ENCODE data around the gene UAP1L1.

Gene UAP1L1

DNA sequence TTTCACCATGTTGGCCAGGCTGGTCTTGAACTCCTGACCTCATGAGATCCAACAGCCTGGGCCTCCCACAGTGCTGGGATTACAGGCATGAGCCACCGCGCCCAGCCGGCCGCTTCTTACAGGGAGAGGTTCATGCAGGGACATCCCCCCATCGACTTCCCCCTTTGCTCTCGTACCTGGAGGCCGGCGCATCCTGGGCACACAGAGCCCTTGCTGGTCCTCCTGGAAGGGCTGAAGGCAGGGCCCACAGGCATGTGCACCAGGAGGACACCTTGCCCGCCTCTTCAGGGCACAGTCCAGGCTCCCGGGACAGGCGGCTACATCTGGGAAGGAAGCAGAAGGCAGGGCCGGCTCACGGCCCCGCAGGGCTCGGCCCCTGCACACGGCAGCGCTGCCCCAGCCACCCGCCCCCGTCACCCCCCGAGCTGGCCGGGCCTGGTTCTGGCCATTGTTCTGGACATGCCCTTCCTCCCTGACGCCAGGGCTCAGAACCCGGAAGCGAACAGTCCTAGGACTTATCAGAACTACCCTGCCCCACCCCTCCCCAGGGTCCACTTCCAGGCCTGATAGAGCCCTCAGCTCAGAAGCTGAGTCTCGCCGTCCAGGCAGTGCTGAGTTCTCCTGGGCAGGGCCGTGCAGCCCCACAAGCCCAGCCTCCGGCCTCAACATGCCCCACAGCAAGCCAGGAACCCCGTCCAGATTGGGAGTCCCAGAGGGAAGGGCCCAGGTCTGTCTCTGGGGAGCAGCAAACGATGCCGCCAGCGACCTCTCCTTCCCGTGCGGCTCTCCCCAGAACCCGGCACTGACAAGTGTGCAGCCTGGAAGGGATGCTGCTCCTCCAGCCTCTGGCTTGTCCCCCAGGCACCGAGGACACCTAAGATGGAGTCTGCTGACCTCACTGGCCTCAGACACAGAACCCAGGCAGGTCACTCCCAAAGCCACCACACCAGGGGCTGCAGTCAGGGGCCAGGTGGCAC is 34.3 kb upstream of the UAP1L1 start:
- DNase-seq (ENCODE audit: low spot score), result no peak

DNA sequence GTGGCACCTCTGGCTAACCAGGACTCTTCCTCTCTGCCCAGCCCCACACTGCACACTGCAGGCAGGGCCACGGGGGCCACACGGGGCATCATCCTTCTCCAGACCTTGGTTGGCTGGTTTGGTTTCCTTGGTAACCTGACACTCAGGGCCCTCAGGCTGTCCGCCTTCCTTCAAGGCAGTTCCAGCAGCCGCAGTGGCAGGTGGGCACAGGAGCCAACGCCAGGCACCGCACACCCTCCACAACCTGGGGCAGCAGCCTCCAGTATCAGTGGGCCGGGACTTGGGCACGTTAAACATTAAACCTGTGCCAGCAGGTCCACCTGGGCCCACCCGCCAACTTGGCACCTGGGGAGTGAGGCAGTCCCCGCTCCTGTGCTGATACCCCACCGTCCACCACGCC is 33.3 kb upstream of the UAP1L1 start:
- no peak for DNase-seq (ENCODE audit: low spot score)

DNA sequence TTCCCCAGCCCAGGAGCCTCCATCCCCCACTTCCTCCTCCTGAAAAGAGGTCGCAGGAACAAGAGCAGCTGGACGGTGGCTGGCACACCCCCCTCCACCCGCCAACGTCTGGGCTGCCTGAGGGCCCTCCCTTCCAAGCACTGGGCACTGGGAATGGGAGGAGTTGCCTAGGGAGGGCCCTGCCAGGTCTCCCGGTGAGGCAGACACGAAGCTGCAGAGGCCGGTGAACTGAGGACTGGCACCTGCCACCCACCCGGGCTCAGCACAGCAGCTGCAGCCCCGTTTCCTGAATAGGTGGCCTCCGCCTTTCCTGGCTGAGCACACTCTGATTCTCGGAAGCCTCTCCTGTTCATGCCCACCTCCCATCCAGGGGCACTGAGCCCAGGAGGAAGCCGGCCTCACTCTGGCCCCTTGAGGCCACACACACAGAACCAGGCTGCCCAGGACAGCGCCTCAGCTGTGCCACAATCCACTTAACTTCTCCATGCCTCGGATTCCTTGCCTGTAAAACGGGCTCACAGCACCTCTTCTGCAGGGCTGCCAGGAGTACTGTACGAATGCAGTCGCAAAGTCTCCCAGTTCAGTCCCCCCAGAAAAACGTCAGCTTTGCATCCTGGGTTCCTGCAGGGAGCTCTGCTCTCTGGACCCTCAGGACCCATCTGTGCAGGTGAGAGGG is 32.7 kb upstream of the UAP1L1 start:
- no peak for DNase-seq (ENCODE audit: low spot score)

DNA sequence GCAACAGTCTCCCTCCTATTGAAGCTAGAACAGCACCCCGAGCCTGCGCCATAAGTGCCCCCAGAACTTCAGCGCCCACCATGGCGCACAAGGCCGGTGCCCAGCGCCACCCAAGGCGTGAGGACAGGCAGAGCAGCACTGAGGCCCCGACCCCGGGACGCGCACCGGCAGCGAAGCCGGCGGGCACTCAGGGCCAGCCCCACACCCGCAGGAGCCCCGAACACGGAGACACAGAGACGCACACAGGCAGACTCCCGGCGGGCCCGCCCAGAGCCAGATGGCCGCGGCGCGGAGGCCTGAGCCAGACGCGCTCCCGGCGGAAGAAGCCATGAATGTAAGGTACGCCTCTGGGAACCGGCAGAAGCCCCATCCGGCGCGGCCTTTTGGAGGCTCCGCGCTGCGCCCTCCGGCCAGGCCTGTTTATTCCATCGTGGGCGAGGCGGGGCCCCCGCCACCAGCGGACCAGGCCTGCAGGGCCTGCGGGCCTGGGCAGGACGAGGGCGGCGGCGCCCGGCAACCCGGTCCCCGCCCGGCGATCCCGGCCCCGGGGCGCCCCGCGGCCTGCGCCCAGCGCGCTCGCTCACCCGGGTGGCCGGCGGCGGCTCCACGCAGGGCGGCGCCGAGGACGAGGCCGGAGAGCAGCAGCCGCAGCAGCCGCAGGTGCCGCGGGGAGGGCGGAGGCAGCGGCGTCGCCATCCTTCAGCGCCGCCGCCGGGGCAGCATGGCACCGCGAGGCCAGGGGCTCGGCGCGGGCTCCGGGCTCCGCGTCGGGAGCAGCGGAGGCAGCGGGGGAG is 31.8 kb upstream of the UAP1L1 start:
- DNase-seq (ENCODE audit: low spot score), result no peak

DNA sequence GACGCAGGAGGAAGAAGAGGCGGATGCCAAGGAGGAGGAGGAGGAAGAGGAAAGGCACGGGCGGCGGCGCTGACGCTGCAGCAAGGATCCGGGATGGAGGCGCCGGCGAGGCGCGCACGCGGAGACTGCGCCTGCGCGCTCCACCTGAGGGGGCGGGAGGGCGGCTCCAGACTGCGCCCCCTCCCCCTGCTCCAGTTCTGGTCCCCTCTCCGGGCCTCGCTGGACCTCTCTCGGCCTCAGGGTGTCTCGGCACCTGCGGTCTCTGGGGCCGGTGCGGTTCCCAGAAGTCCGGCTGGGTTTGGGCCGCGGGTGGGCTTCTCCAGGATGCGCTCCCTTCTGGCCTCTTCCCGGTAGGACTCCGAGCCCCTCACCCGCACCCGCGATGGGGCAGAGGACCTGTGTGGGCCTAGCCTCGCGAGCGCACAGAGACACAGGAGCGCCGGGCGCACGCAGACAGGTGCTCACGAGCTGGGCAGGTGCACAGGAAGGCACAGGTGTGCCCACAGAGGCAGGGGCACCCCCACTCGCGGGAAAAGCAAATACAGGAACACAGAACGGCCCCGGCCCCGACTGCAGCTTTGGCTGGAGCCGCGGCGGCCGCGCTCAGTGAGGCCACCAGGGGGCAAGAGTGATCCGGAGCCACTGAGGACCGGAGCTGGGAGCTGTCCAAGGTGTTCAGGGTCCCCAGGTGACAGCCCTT is 31.1 kb upstream of the UAP1L1 start, which contains the start of gene NPDC1:
TSS of gene NPDC1 (minus strand) at position 90 of the 700 bp plus-strand sequence. CDS start 188 bp downstream, outside the sequence.
- peak; percentile 90 for DNase-seq (ENCODE audit: low spot score)

DNA sequence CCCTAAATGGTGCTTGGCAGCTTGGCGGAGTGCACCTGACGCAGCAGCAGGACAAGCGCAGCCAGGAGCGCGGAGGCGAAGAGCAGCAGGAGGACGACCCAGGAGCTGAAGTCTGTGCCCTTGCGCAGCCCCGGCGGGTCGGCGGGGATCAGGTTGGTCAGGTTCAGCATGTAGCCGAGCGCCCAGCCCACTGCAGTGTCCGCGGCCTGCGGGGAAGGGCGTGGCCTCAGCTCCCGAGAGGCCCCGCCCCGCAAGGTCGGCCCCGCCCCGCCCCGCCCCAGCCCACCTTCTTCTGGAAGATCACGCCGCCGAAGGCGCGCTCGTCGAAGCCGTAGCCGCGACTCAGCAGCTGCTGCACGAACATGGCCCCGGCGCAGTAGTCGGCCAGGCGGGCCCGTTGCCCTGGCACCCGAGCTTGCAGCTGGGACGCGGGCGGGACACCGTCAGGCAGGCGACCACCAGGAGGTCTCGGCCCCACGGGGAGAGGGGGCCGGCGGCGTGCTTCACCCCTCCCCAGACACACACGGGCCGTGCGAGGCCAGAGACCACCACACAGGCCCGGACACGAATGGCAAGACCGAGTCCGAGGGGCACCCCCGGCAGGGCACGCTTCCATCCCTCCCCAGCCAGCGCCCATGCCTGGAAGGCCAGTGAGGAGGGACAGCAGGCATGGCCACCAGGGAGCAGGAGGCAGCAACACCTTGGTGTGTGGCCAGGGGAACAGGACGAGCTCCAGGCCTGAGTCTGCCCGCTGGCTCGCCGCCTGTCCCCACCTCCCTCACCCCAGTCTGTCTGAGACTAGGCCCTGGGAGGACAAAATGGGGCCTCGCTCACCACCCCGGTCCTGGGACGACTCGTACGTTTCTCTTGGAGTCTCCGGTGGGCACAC is 28.4 kb upstream of the UAP1L1 start:
- no peak for DNase-seq (ENCODE audit: low spot score)

DNA sequence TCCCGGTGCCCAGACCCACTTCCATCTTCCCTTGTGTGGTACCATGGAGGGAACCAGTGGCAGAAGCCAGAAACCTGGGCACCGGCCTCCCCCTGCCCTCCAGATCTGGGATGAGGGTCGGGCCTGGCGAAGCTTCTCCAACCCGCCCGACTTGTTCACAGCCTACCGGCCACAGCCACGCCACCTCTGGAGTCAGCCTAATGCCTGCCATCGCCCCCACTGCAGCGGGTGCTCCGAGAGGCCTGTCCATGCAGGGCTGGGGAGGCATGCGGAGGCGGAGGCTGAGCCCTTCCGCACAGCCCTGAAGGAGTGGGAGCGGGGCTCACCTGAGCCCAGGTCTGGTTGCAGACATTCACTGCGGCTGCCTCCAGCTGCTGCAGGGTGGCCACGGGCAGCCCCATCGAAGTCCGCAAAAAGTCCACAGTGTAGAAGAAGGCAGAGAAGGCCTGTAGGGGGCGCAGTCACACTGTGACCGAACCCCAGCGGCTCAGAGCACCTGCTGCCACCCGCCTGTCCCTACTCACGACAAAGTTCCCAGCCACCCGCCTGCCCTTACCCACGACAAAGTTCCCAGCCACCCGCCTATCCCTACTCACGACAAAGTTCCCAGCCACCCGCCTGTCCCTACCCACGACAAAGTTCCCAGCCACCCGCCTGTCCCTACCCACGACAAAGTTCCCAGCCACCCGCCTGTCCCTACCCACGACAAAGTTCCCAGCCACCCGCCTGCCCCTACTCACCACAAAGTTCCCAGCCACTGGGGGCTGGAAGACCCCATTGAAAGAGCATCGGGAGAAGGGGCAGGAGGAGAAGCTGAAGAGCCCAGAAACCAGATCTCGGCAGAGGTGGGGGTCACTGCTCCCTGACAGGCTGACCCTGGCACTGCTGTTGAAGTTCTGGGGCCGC is 27.5 kb upstream of the UAP1L1 start:
- peak; percentile 59 for DNase-seq (ENCODE audit: low spot score)

DNA sequence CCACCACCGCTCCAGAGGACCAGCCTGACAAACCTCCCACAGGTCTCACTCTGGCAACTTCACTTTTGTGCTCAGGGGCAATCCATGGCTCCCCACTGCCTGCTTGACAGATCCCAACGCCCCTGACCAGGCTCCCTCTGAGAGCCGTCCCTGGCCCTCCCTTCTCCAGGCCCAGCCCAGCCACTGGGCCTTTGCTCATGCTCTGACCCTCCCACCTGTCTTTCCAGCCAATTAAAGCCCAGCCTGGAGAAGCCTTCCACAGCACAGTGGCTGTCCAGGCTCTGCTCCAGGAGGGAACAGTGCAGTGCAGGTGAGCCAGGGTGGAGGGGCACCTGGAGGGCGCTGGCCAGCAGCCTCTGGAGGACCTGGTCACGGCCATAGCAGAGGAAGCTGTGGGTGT is 26.7 kb upstream of the UAP1L1 start:
- DNase-seq (ENCODE audit: low spot score), result no peak

DNA sequence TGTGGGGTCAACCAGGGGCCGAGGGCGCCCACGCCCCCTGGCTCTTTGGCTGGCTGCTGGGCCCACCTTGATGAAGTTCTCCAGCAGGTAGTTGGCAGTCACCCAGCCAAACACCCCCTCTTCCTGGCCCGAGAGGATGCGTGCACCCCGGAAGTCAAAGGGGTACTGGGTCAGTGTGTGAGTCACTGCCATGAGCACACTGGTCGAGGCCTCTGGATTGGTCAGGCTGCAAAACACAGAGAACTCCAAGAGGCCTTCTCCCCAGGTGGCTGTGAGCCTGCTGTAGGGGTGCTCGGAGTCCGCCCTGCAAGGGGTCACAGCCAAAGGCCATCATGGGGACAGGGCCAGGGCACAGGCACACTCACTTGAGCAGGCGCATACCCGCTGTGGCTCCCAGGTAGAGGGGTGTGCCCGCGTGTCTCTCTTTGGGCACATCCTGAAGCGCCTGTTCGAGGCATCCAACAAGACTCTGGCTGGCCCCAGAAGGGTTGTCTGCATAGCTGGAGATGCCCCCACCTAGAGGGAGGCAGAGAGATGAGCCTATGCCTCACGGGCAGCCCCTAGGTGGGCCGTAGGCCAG is 26.1 kb upstream of the UAP1L1 start:
- DNase-seq (ENCODE audit: low spot score), result no peak

DNA sequence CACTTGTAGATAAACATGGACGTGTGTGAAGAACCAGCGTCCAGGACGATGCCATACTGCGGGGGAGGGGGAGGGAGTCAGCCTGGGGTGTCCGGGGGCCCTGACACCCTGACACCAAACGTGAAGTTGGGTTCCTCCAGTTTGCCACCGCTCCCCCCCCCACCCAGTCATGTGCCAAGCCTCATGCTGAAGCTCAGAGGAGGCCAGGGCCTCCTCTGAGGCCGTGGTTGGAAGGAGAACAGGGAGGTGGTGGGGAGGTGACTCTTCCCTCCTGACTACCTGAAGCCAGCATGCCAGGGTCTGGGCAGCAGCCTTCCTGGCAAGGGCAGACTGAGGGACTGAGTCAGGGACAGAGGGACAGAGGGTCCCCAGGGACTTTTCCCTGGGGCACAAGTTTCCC is 25.0 kb upstream of the UAP1L1 start:
- no peak for DNase-seq (ENCODE audit: low spot score)

DNA sequence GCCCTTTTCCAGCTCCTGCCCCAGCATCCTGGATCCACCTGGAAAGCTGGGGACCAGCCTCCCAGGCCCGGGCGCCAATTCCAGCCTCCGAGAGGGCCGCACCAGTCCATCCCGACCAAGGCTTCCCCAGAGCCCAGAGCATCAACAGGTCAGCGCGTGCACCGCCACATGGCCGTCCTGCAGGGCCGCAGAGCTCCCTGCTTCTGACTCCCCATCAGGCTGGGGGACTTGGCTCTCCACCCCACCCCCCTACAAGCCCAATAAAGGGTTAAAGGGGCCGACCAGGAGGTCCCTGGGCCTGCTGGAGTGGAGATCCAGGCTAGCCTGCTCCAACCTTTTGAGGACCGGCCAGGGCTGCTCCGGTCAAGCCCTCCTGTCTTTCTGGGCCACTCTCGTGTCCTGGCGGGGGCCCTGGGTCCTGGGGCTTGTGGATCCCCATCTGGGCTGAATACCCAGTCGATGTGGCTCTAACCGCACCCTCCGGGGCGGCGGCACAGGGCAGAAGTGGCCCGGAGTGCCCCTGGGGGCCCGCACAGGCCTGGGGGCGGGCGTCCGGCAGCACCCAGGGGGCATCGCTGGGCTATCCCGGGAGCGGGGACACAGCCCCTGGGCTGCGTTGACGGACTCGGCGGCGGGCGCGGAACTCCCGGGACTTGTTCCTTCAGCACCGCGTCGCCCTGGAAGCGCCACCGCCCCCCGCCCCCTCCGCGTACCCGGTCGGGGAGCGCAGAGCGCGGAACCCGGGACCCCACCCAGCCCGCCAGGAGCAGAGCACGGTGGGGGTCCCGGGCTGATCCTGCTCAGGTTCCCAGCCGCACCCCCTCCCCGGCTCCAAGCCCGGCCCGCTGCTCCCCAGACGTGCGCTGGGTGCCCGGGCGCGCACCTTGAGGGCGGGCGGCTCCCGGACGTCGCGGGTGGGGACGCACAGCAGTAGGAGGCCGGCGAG is 24.0 kb upstream of the UAP1L1 start:
- DNase-seq (ENCODE audit: low spot score), result no peak

DNA sequence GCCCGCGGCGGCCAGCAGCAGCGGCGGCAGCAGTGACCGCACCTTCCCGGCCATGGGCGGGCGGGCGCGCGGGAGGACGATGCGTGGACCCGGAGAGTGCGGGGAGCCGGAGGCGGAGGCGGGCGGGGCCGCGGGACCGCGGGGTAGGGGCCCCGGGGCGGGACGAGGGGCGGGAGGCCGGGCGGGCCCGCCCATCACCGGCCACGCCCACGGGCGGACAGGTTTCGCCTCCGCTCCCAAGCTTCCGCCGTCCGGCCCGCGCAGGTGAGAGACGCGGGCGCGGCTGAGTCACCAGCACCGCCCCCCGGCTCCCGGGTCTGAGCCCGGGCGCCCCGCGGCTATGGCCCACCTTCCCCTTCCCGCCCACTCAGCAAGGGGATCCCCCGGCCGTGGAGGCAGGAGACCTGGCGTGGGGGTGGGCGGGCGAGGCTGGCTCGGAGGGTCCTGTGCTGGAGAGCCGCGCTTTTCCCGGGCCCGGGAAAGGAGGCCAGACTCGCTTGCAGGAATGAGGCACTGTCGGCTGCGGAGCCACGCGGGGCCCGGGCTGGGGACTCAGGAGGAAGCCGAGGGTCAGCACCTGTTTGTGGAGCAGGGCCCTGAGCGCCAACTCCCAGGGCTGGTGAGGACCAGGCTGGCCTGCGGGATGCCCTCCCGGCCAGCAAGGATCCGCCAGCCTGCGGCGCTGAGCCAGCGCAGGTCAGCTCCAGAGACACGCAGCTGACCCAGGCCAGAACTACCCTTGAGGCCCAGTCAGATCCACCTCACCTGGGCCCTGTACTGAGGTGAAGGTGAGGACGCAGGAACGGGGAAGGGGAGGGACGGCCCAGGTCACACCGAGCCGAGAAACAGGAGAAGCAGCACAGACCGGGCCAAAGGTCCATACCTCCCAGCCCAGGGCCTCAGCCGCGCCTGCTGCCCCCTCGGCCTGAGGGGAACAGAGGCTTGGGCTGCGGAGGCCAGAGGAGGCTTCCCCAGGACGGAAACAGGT is 23.1 kb upstream of the UAP1L1 start, which contains the start of gene ENTPD2:
TSS of gene ENTPD2 (minus strand) at position 118 of the 988 bp plus-strand sequence. CDS start at position 54, 64 bp downstream.
- DNase-seq (ENCODE audit: low spot score), result no peak

DNA sequence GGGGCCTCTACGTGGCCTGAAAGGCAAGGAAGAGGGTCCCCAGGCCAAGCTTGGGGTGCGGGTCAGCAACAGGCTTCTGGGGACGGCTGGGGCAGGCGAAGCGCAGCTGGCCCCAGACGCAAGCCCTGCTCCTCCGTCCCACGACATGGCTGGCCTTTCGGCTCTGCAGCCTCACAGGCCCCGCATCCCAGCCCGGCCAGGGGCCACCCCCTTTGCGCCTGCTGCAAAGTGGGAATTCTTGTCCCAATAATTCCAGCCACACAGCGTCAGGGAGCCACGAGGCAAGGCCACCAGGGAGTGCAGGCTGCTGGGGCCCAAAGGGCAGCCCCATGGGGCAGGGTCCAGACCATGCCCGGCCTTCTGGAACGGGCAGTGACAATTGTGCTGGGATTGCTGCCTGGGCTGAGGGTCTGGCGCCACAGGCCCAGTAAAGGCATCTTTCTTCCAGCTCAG is 22.4 kb upstream of the UAP1L1 start:
- DNase-seq (ENCODE audit: low spot score), result no peak

DNA sequence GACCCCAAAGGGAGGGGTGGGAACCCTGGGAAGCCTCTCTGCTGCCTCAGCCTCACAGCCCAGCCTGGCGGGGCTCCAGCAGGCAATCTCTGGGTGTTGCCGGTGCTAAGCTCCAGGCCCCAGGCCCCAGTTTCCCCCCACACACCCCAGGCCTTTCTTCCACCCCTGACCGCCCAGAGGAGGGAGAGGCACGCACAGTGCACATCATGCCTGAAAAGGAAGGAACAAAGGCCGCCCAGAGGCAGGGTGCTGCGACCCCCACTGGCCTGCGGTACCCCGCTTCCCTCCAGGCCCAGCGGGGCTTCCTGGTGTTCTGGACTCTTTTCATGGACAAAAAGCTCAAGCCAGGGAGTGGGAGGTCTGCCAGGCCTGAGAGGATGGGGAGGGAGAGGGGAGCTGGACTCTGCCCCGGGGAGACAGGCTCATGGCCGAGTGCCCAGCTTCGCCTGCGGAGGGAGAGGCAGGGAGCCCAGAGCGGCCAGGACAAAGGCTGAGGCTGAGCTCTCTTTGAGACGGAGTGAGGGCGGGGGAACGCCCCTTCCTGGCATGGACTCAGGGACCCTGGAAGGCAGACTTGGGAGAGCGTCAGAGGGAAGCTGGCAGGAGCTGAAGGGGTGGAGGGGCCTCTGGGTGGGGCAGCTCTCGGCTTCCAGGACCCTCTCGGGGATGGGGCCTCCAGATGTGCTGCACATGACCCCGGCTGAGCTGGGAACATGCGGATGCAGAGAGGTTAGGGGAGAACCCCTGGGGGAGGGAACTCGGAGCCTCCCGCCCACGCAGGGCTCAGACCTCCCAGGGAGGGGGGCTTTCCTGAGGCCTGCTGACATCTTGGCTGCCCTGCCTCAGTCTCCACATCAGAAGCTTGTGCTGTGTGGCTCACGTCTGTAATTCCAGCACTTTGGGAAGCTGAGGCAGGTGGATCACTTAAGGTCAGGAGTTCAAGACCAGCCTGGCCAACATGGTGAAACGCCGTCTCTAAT is 21.6 kb upstream of the UAP1L1 start:
- peak; percentile 67 for DNase-seq (ENCODE audit: low spot score)

DNA sequence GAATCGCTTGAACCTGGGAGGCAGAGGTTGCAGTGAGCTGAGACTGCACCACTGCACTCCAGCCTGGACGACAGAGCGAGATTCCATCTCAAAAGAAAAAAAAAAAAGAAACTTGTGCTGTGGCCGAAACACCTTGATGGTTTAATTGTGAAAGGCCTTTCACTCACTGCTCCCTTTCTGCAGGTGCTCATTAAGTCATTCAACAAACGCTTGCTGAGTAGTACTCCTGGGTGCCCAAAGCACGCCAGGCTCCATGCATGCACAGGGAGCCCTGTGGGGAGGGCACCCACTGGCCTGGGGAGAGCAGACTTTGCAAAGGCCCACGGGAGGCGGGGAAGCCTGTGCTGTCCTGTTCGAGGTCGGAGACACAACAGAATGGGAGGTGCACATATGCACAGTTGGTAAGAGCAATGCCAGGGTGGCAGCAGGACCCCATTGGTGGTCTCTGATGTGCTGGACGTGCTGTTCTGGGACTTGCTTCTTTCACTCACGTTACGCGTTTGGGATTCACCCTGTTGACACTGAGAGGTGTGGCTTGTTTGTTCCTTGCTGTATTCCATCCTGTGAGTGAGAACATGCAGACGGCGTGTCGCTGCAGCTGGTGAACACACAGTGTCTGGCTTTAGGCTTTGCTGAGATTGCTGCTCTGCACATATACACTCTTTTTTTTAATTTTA is 20.4 kb upstream of the UAP1L1 start:
- no peak for DNase-seq (ENCODE audit: low spot score)
